Liver (tissue), 9 donors: ENCODE data around the gene CDK5R2. TPM values are rescaled to one million over a fixed set of nuclear protein-coding genes. Genes with fewer than 3 reads are reported as not detected.

Experiments
- DNase-seq: peaks from one replicate; pipeline ENCODE4 v3.0.0-alpha.2; 2017; ENCODE audit warnings: low spot score
- H3K27ac ChIP-seq, 2 donors: one replicate each; pipeline ENCODE4 v1.7.0; 2013; ENCODE audit warnings: inconsistent platforms in 2 of 2, low read length in 2 of 2, control low read depth in 1 of 2, low read depth in 1 of 2, mild to moderate bottlenecking in 1 of 2
- H3K27me3 ChIP-seq, 4 donors: one replicate each; pipeline versions ENCODE4 v1.6.1 to v1.7.0; 2013; ENCODE audit warnings: low read length in 3 of 4, inconsistent platforms in 1 of 4, mild to moderate bottlenecking in 1 of 4, moderate library complexity in 1 of 4; ENCODE audit not compliant: control insufficient read depth in 4 of 4, insufficient read depth in 4 of 4
- H3K36me3 ChIP-seq, 4 donors: one replicate each; pipeline versions ENCODE4 v1.6.1 to v1.7.0; 2013; ENCODE audit warnings: low read length in 3 of 4, mild to moderate bottlenecking in 3 of 4, low read depth in 1 of 4, moderate library complexity in 1 of 4; ENCODE audit not compliant: control insufficient read depth in 4 of 4, insufficient read depth in 3 of 4
- H3K4me1 ChIP-seq, 4 donors: one replicate each; pipeline versions ENCODE4 v1.6.1 to v1.7.0; 2013; ENCODE audit warnings: low read length in 3 of 4, mild to moderate bottlenecking in 3 of 4, moderate library complexity in 1 of 4; ENCODE audit not compliant: control insufficient read depth in 4 of 4, insufficient read depth in 4 of 4
- H3K4me3 ChIP-seq, 3 donors: one replicate each; pipeline versions ENCODE4 v1.6.1 to v1.7.0; 2013; ENCODE audit warnings: low read length in 3 of 3, control low read depth in 1 of 3, low read depth in 1 of 3, mild to moderate bottlenecking in 1 of 3
- H3K9ac ChIP-seq, 2 donors: one replicate each; pipeline ENCODE4 v1.7.0; 2013; ENCODE audit warnings: low read length in 2 of 2, mild to moderate bottlenecking in 2 of 2, moderate library complexity in 2 of 2, control low read depth in 1 of 2, low read depth in 1 of 2
- H3K9me3 ChIP-seq, 4 donors: one replicate each; pipeline versions ENCODE4 v1.6.1 to v1.7.0; 2013; ENCODE audit warnings: low read length in 3 of 4; ENCODE audit not compliant: control insufficient read depth in 4 of 4
- EGR1 ChIP-seq, 2 donors: IDR thresholded peaks; 2 replicates each; pipeline ENCODE4 v1.6.1; 2016 to 2018; ENCODE audit warnings: antibody characterized with exemption in 2 of 2, low read depth in 2 of 2
- FOXA1 ChIP-seq: IDR thresholded peaks from 2 replicates; pipeline ENCODE4 v1.6.1; 2016; ENCODE audit warnings: antibody characterized with exemption
- FOXA2 ChIP-seq: IDR thresholded peaks from 2 replicates; pipeline ENCODE4 v1.6.1; 2016; ENCODE audit warnings: antibody characterized with exemption
- GABPA ChIP-seq, 2 donors: IDR thresholded peaks in 1 of 2; conservative IDR thresholded peaks in 1 of 2; 2 replicates each; pipeline ENCODE4 v1.6.1; 2016; ENCODE audit warnings: antibody characterized with exemption in 2 of 2, mild to moderate bottlenecking in 1 of 2, moderate library complexity in 1 of 2
- HNF4A ChIP-seq, 2 donors: conservative IDR thresholded peaks; 2 replicates each; pipeline ENCODE4 v1.6.1; 2016; ENCODE audit warnings: antibody characterized with exemption in 2 of 2, mild to moderate bottlenecking in 2 of 2
- HNF4G ChIP-seq: IDR thresholded peaks from 2 replicates; pipeline ENCODE4 v1.6.1; 2016; ENCODE audit warnings: antibody characterized with exemption
- JUND ChIP-seq, 2 donors: IDR thresholded peaks; 2 replicates each; pipeline ENCODE4 v1.6.1; 2016; ENCODE audit warnings: antibody characterized with exemption in 2 of 2
- MAX ChIP-seq: IDR thresholded peaks from 2 replicates; pipeline ENCODE4 v1.6.1; 2016; ENCODE audit warnings: antibody characterized with exemption
- NR2F2 ChIP-seq: IDR thresholded peaks from 2 replicates; pipeline ENCODE4 v1.6.1; 2016; ENCODE audit warnings: antibody characterized with exemption
- RAD21 ChIP-seq, 2 donors: IDR thresholded peaks; 2 replicates each; pipeline ENCODE4 v1.6.1; 2016; ENCODE audit warnings: antibody characterized with exemption in 2 of 2, mild to moderate bottlenecking in 2 of 2
- RXRA ChIP-seq, 2 donors: IDR thresholded peaks; 2 replicates each; pipeline ENCODE4 v1.6.1; 2017 to 2018; ENCODE audit warnings: antibody characterized with exemption in 2 of 2, mild to moderate bottlenecking in 1 of 2
- SP1 ChIP-seq: IDR thresholded peaks from 2 replicates; pipeline ENCODE4 v1.6.1; 2018; ENCODE audit warnings: antibody characterized with exemption, mild to moderate bottlenecking
- TAF1 ChIP-seq: conservative IDR thresholded peaks from 2 replicates; pipeline ENCODE4 v1.6.1; 2016; ENCODE audit warnings: antibody characterized with exemption, mild to moderate bottlenecking
- YY1 ChIP-seq: IDR thresholded peaks from 2 replicates; pipeline ENCODE4 v1.6.1; 2016; ENCODE audit warnings: antibody characterized with exemption, mild to moderate bottlenecking
- WGBS: extraction: QIAGEN DNeasy Blood & Tissue Kit; methylation state at CpG from one replicate; pipeline ENCODE4 v1.1.7; 2013; 5-methylcytosine and 5-hydroxymethylcytosine counted together
- polyA plus RNA-seq, 2 donors: library from polyadenylated mRNA; stranded (reverse) in 1 of 2; unstranded in 1 of 2; fragments of 200-250 nt in 1 of 2; fragments of >200 nt in 1 of 2; fragmentation: Nextera tagmentation in 1 of 2; extraction: Ambion mirVana in 1 of 2; gene quantifications; one replicate each; pipeline versions ENCODE4 v1.2.1 to v1.2.3, GENCODE V29; 2013 to 2015
- total RNA-seq, 2 donors: library from RNA; depleted of rRNA; stranded (reverse); fragments of >200 nt; gene quantifications; one replicate each; pipeline ENCODE4 v1.2.3, GENCODE V29; 2014
- TF ChIP-seq, protein P1 (sequence below): IDR thresholded peaks from 2 replicates; pipeline ENCODE4 v1.6.1; 2016; ENCODE audit warnings: antibody characterized with exemption, mild to moderate bottlenecking
- TF ChIP-seq, protein P2 (sequence below): fragments of 150-350 bp; IDR thresholded peaks from 2 replicates; pipeline ENCODE4 v1.5.1; 2017; ENCODE audit warnings: improper control_type of control experiment, low read depth, low read length; ENCODE audit not compliant: missing input control
- TF ChIP-seq, protein P3 (sequence below): IDR thresholded peaks from 2 replicates; pipeline ENCODE4 v1.6.1; 2016; ENCODE audit warnings: antibody characterized with exemption
- TF ChIP-seq, protein P4 (sequence below): IDR thresholded peaks from 2 replicates; pipeline ENCODE4 v1.6.1; 2016; ENCODE audit warnings: antibody characterized with exemption
- donor health status: healthy.
- donor health status: healthy.
- donor health status: healthy.
- donor health status: healthy.
- donor health status: healthy.

CDK5R2 gene
- total and polyA plus RNA-seq, 4 donors = not detected

DNA sequence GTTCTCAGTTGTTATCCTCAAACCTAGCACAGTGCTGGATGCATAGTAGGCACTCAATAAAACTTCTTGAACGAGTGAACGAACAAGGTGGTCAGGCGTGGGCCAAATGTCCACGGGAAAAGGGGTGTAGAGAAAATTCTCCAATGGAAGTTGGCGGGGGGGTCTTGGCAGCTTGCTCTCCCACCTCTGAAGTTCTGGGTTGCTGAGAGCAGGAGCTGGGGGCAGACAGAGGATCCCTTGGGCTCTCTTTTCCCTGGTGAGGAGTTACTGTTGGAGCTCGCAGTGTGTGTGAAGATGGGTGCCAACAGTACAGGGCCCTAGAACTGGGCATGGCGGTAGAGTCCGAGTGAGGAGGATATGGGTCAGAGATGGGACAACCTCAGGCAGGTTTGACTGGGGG is 36.1 kb downstream of the CDK5R2 start:
- H3K27ac ChIP-seq = no peak overlapping the region

More for the DNA sequence above, 36.1 kb downstream of the CDK5R2 start:
- no peaks in the 10 kb centered on the region for H3K36me3 ChIP-seq
- 20% methylated on average over 8 of the region's 8 CpGs for WGBS
- peaks cover 6 to 15% (median 11%) of the 10 kb centered on the region in 4 donors for H3K27me3 ChIP-seq
- TF ChIP-seq FOXA1 (no peak), NR2F2 (no peak), HNF4G (no peak), SP1 (no peak), EGR1 (IDR thresholded peaks at IDR 0.05; ENCODE audit: low read depth in 2 of 2) (no peak), MAX (no peak), FOXA2 (no peak), TAF1 (no peak), JUND (IDR thresholded peaks at IDR 0.05) (no peak), RXRA (IDR thresholded peaks at IDR 0.05) (no peak), GABPA (IDR thresholded peaks at IDR 0.05 in 1 of 2, conservative IDR thresholded peaks at IDR 0.05 in 1 of 2) (no peak), YY1 (no peak), RAD21 (IDR thresholded peaks at IDR 0.05) (no peak), HNF4A (conservative IDR thresholded peaks at IDR 0.05) (no peak)
- TF ChIP-seq, protein P1, sequence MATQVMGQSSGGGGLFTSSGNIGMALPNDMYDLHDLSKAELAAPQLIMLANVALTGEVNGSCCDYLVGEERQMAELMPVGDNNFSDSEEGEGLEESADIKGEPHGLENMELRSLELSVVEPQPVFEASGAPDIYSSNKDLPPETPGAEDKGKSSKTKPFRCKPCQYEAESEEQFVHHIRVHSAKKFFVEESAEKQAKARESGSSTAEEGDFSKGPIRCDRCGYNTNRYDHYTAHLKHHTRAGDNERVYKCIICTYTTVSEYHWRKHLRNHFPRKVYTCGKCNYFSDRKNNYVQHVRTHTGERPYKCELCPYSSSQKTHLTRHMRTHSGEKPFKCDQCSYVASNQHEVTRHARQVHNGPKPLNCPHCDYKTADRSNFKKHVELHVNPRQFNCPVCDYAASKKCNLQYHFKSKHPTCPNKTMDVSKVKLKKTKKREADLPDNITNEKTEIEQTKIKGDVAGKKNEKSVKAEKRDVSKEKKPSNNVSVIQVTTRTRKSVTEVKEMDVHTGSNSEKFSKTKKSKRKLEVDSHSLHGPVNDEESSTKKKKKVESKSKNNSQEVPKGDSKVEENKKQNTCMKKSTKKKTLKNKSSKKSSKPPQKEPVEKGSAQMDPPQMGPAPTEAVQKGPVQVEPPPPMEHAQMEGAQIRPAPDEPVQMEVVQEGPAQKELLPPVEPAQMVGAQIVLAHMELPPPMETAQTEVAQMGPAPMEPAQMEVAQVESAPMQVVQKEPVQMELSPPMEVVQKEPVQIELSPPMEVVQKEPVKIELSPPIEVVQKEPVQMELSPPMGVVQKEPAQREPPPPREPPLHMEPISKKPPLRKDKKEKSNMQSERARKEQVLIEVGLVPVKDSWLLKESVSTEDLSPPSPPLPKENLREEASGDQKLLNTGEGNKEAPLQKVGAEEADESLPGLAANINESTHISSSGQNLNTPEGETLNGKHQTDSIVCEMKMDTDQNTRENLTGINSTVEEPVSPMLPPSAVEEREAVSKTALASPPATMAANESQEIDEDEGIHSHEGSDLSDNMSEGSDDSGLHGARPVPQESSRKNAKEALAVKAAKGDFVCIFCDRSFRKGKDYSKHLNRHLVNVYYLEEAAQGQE = no peak
- TF ChIP-seq, protein P2, sequence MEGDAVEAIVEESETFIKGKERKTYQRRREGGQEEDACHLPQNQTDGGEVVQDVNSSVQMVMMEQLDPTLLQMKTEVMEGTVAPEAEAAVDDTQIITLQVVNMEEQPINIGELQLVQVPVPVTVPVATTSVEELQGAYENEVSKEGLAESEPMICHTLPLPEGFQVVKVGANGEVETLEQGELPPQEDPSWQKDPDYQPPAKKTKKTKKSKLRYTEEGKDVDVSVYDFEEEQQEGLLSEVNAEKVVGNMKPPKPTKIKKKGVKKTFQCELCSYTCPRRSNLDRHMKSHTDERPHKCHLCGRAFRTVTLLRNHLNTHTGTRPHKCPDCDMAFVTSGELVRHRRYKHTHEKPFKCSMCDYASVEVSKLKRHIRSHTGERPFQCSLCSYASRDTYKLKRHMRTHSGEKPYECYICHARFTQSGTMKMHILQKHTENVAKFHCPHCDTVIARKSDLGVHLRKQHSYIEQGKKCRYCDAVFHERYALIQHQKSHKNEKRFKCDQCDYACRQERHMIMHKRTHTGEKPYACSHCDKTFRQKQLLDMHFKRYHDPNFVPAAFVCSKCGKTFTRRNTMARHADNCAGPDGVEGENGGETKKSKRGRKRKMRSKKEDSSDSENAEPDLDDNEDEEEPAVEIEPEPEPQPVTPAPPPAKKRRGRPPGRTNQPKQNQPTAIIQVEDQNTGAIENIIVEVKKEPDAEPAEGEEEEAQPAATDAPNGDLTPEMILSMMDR = no peak
- TF ChIP-seq, protein P3, sequence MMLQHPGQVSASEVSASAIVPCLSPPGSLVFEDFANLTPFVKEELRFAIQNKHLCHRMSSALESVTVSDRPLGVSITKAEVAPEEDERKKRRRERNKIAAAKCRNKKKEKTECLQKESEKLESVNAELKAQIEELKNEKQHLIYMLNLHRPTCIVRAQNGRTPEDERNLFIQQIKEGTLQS = no peak
- TF ChIP-seq, protein P4, sequence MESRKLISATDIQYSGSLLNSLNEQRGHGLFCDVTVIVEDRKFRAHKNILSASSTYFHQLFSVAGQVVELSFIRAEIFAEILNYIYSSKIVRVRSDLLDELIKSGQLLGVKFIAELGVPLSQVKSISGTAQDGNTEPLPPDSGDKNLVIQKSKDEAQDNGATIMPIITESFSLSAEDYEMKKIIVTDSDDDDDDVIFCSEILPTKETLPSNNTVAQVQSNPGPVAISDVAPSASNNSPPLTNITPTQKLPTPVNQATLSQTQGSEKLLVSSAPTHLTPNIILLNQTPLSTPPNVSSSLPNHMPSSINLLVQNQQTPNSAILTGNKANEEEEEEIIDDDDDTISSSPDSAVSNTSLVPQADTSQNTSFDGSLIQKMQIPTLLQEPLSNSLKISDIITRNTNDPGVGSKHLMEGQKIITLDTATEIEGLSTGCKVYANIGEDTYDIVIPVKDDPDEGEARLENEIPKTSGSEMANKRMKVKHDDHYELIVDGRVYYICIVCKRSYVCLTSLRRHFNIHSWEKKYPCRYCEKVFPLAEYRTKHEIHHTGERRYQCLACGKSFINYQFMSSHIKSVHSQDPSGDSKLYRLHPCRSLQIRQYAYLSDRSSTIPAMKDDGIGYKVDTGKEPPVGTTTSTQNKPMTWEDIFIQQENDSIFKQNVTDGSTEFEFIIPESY = no peak
- no peaks in the 10 kb centered on the region for H3K9me3 ChIP-seq
- H3K4me3 ChIP-seq = no peak overlapping the region
- no peak for DNase-seq
- peaks cover 11 to 33% (median 21%) of the 10 kb centered on the region in 4 donors for H3K4me1 ChIP-seq
- no peak overlapping the region for H3K9ac ChIP-seq
